GM12872 (cell line): Measurements from ENCODE around the gene CORO2B.

Experiments used
- CTCF ChIP-seq: IDR thresholded peaks from 3 replicates; pipeline ENCODE4 v1.5.1; 2011; ENCODE audit warnings: low read depth, mild to moderate bottlenecking, low read length, moderate library complexity; ENCODE audit not compliant: insufficient read depth

The CORO2B gene

GRCh38 chr15:68550498-68551295, 28.1 kb upstream of the CORO2B start:
- peak; percentile 91 for TF ChIP-seq CTCF

GRCh38 chr15:68551296-68551635, 27.5 kb upstream of the CORO2B start:
- no peak for TF ChIP-seq CTCF

- TF ChIP-seq CTCF = no peak
These were observed 26.4 kb upstream of the CORO2B start for GRCh38 chr15:68552344-68552743.

GRCh38 chr15:68552773-68553172, 26.0 kb upstream of the CORO2B start:
- no peak for TF ChIP-seq CTCF

GRCh38 chr15:68553314-68553993, 25.3 kb upstream of the CORO2B start:
- no peak for TF ChIP-seq CTCF

GRCh38 chr15:68553994-68554720, 24.6 kb upstream of the CORO2B start:
- TF ChIP-seq CTCF = peak; percentile 84
